ENCODE measurements around the gene ABCB4. TPM values are rescaled to one million over a fixed set of nuclear protein-coding genes. Genes with fewer than 3 reads are reported as not detected.
"Not testable (repeated sequence)": the region's sequence is repeated elsewhere in the genome, so short reads cannot be mapped to it uniquely, and the experiment has no call there.

Gene ABCB4
- total RNA-seq, 1 donor from 2014 or later = 2.5 TPM

DNA sequence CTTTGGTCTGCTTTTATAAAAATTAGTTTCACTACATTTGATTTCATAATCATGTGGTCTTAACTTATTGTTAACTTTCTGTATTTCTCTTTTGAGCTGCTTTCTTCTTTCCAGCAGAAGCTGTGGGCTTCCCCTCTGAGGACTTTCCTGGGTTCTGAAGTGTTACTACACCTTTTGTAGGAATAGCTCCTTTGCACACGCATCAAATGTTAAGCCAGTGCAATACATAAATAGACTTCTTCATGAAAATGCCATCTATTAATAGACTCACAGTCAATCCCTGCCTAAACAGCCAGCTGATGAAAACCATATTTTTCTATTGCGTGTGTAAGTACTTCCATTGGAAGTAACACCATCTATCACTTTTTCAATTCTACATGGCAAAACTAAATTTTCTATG is 1.5 kb downstream of the ABCB4 start:
- H3K4me3 Mint-ChIP-seq (ENCODE audit: unreplicated experiment) = no peak overlapping the region
- H3K36me3 Mint-ChIP-seq (ENCODE audit: unreplicated experiment) = no peaks in the 10 kb centered on the region
- DNase-seq = no peak
- H3K4me1 Mint-ChIP-seq (ENCODE audit: low read depth, unreplicated experiment) = peaks cover 6% of the 10 kb centered on the region
- no peaks in the 10 kb centered on the region for H3K9me3 Mint-ChIP-seq (ENCODE audit: unreplicated experiment)
- H3K27ac Mint-ChIP-seq (ENCODE audit: unreplicated experiment) = no peak overlapping the region
- TF ChIP-seq, protein P1, sequence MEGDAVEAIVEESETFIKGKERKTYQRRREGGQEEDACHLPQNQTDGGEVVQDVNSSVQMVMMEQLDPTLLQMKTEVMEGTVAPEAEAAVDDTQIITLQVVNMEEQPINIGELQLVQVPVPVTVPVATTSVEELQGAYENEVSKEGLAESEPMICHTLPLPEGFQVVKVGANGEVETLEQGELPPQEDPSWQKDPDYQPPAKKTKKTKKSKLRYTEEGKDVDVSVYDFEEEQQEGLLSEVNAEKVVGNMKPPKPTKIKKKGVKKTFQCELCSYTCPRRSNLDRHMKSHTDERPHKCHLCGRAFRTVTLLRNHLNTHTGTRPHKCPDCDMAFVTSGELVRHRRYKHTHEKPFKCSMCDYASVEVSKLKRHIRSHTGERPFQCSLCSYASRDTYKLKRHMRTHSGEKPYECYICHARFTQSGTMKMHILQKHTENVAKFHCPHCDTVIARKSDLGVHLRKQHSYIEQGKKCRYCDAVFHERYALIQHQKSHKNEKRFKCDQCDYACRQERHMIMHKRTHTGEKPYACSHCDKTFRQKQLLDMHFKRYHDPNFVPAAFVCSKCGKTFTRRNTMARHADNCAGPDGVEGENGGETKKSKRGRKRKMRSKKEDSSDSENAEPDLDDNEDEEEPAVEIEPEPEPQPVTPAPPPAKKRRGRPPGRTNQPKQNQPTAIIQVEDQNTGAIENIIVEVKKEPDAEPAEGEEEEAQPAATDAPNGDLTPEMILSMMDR (IDR thresholded peaks at IDR 0.05; ENCODE audit: partially characterized antibody, unreplicated experiment) = no peak
- peaks cover 3% of the 10 kb centered on the region for H3K27me3 Mint-ChIP-seq (ENCODE audit: unreplicated experiment)

DNA sequence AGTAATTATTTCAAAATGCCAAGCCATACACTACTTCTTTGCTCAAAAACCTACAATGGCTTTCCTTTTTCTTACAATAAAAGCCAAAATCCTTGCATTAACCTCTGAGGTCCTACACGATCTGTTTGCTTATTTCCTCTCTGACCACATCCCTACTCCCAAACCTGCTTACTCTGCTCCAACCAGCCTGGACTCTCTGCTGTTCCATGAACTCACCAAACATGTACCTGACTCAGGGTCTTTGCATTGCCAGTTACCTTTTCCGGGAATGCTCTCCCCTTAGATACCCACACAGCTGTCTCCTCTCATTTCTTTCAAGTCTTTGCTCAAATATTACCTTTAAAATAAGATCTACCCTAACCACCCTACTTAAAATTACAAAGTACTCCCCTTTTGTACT is 2.3 kb downstream of the ABCB4 start:
- H3K27me3 Mint-ChIP-seq (ENCODE audit: unreplicated experiment) = peaks cover 3% of the 10 kb centered on the region
- H3K9me3 Mint-ChIP-seq (ENCODE audit: unreplicated experiment) = no peaks in the 10 kb centered on the region
- no peak for DNase-seq
- TF ChIP-seq, protein P1 (IDR thresholded peaks at IDR 0.05; ENCODE audit: partially characterized antibody, unreplicated experiment) = no peak
- no peak overlapping the region for H3K27ac Mint-ChIP-seq (ENCODE audit: unreplicated experiment)
- peaks cover under 1% of the 10 kb centered on the region for H3K36me3 Mint-ChIP-seq (ENCODE audit: unreplicated experiment)
- H3K4me1 Mint-ChIP-seq (ENCODE audit: low read depth, unreplicated experiment) = peaks cover 6% of the 10 kb centered on the region
- no peak overlapping the region for H3K4me3 Mint-ChIP-seq (ENCODE audit: unreplicated experiment)

DNA sequence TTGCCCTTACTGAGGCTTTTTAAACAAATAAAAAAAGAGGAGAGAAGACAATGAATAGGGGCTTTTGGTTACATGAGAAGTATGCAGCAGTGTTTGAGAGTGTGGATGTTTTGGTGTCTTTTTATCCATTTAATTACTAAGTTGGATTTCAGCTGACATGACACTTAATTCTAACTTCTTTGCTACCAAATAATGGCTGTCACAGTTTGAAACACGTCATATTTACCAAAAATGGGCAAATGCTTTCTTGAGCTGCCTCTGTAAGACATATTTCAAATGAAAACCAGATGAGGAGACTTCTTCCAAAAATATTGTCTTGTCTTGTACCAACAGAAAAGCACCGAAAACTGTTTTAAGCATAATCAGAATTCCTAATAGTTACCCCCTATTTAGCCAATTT is 4.0 kb downstream of the ABCB4 start:
- H3K27me3 Mint-ChIP-seq (ENCODE audit: unreplicated experiment) = peaks cover 5% of the 10 kb centered on the region

GRCh38 chr7:87469204-87469603 is 6.3 kb downstream of the ABCB4 start:
- not testable (repeated sequence) for H3K27me3 Mint-ChIP-seq (ENCODE audit: unreplicated experiment); H3K4me3 Mint-ChIP-seq (ENCODE audit: unreplicated experiment); H3K27ac Mint-ChIP-seq (ENCODE audit: unreplicated experiment); H3K36me3 Mint-ChIP-seq (ENCODE audit: unreplicated experiment); DNase-seq; H3K9me3 Mint-ChIP-seq (ENCODE audit: unreplicated experiment); H3K4me1 Mint-ChIP-seq (ENCODE audit: low read depth, unreplicated experiment)

More for the DNA sequence above, 4.0 kb downstream of the ABCB4 start:
- no peak overlapping the region for H3K4me3 Mint-ChIP-seq (ENCODE audit: unreplicated experiment)
- H3K9me3 Mint-ChIP-seq (ENCODE audit: unreplicated experiment) = no peaks in the 10 kb centered on the region
- H3K36me3 Mint-ChIP-seq (ENCODE audit: unreplicated experiment) = peaks cover 10% of the 10 kb centered on the region
- TF ChIP-seq, protein P1 (IDR thresholded peaks at IDR 0.05; ENCODE audit: partially characterized antibody, unreplicated experiment) = no peak
- no peak for DNase-seq
- no peak overlapping the region for H3K27ac Mint-ChIP-seq (ENCODE audit: unreplicated experiment)
- H3K4me1 Mint-ChIP-seq (ENCODE audit: low read depth, unreplicated experiment) = peaks cover 6% of the 10 kb centered on the region

GRCh38 chr7:87465534-87465880 is 10.0 kb downstream of the ABCB4 start:
- not testable (repeated sequence) for DNase-seq; H3K9me3 Mint-ChIP-seq (ENCODE audit: unreplicated experiment); H3K4me3 Mint-ChIP-seq (ENCODE audit: unreplicated experiment); H3K4me1 Mint-ChIP-seq (ENCODE audit: low read depth, unreplicated experiment); H3K27ac Mint-ChIP-seq (ENCODE audit: unreplicated experiment); H3K27me3 Mint-ChIP-seq (ENCODE audit: unreplicated experiment); H3K36me3 Mint-ChIP-seq (ENCODE audit: unreplicated experiment)

DNA sequence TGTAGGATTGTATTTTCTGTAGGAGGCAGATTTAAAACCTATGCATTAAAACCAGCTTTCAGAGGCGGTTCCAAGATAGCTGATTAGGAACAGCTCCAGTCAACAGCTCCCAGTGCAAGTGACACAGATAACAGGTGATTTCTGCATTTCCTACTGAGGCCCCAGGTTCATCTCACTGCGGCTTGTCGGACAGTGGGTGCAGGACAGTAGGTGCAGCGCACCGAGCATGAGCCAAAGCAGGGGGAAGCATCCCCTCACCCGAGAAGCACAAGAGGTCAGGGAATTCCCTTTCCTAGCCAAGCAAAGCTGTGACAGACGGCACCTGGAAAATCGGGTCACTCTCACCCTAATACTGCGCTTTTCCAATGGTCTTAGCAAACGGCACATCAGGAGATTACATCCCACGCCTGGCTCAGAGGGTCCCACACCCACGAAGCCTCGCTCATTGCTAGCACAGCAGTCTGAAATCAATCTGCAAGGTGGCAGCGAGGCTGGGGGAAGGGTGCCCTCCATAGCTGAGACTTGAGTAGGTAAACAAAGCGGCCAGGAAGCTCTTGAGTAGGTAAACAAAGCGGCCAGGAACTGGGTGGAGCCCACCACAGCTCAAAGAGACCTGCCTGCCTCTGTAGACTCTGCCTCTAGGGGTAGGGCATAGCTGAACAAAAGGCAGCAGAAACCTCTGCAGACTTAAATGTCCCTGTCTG is 10.5 kb downstream of the ABCB4 start:
- H3K27me3 Mint-ChIP-seq (ENCODE audit: unreplicated experiment); H3K4me1 Mint-ChIP-seq (ENCODE audit: low read depth, unreplicated experiment); DNase-seq; H3K36me3 Mint-ChIP-seq (ENCODE audit: unreplicated experiment); H3K4me3 Mint-ChIP-seq (ENCODE audit: unreplicated experiment); H3K9me3 Mint-ChIP-seq (ENCODE audit: unreplicated experiment); H3K27ac Mint-ChIP-seq (ENCODE audit: unreplicated experiment): not testable (repeated sequence)

All from glutamatergic neuron (in vitro differentiated cells).